GM18870 (cell line): ENCODE measurements around the gene SMPDL3A.

Source experiments
- ATAC-seq: cut with Tn5 transposase; IDR thresholded peaks from one replicate; pipeline ENCODE4 v1.9.1; 2021; ENCODE audit warnings: moderate library complexity; ENCODE audit not compliant: unreplicated experiment

Gene SMPDL3A

GRCh38 chr6:122800906-122801305, 11.8 kb downstream of the SMPDL3A start:
- no peak for ATAC-seq

- no peak for ATAC-seq
Measured at GRCh38 chr6:122801397-122801796, 12.3 kb downstream of the SMPDL3A start.

GRCh38 chr6:122803171-122803661, 14.2 kb downstream of the SMPDL3A start:
- no peak for ATAC-seq

- no peak for ATAC-seq
Measured at GRCh38 chr6:122804962-122805485, 16.0 kb downstream of the SMPDL3A start.

GRCh38 chr6:122806291-122806690, 17.2 kb downstream of the SMPDL3A start:
- no peak for ATAC-seq

GRCh38 chr6:122808121-122808885, 19.2 kb downstream of the SMPDL3A start:
- no peak for ATAC-seq

- ATAC-seq: no peak
Measured at GRCh38 chr6:122809001-122809400, 19.9 kb downstream of the SMPDL3A start.

- ATAC-seq: no peak
Measured at GRCh38 chr6:122809691-122810090, 20.6 kb downstream of the SMPDL3A start.

GRCh38 chr6:122810189-122810588, 21.1 kb downstream of the SMPDL3A start:
- ATAC-seq: no peak

GRCh38 chr6:122817358-122817757, 28.3 kb downstream of the SMPDL3A start:
- ATAC-seq: no peak

GRCh38 chr6:122817766-122818165, 28.7 kb downstream of the SMPDL3A start:
- ATAC-seq: no peak

GRCh38 chr6:122818866-122819265, 29.8 kb downstream of the SMPDL3A start:
- no peak for ATAC-seq

GRCh38 chr6:122821095-122821494, 32.0 kb downstream of the SMPDL3A start:
- ATAC-seq: no peak

- ATAC-seq: no peak
Measured at GRCh38 chr6:122825163-122825562, 36.1 kb downstream of the SMPDL3A start.

- no peak for ATAC-seq
Measured at GRCh38 chr6:122829456-122829855, 40.4 kb downstream of the SMPDL3A start.

GRCh38 chr6:122831511-122831910, 42.5 kb downstream of the SMPDL3A start:
- ATAC-seq: no peak

- ATAC-seq: no peak
Measured at GRCh38 chr6:122832459-122832858, 43.4 kb downstream of the SMPDL3A start.

GRCh38 chr6:122833021-122833491, 44.0 kb downstream of the SMPDL3A start:
- ATAC-seq: no peak

GRCh38 chr6:122838060-122838780, 49.2 kb downstream of the SMPDL3A start:
- ATAC-seq: no peak

GRCh38 chr6:122839472-122839871, 50.4 kb downstream of the SMPDL3A start:
- peak; percentile 96 for ATAC-seq

GRCh38 chr6:122839906-122840305, 50.8 kb downstream of the SMPDL3A start:
- no peak for ATAC-seq

- no peak for ATAC-seq
Measured at GRCh38 chr6:122845464-122845863, 56.4 kb downstream of the SMPDL3A start.
